ENCODE measurements around the gene RPH3AL.
"Not testable (repeated sequence)": the region's sequence is repeated elsewhere in the genome, so short reads cannot be mapped to it uniquely, and the experiment has no call there.

The RPH3AL gene

GRCh38 chr17:226108-227077 lies 126.2 kb downstream of the RPH3AL start:
- no peak for DNase-seq (ENCODE audit: low read depth in 2 of 2)

- no peak for DNase-seq (ENCODE audit: low read depth in 2 of 2)
Measured at GRCh38 chr17:225551-225950, 127.1 kb downstream of the RPH3AL start.

GRCh38 chr17:224576-224975 lies 128.0 kb downstream of the RPH3AL start:
- not testable (repeated sequence) for DNase-seq (ENCODE audit: low read depth in 2 of 2)

- DNase-seq (ENCODE audit: low read depth in 2 of 2) = no peak
Measured at GRCh38 chr17:223723-224471, 128.7 kb downstream of the RPH3AL start.

GRCh38 chr17:222172-222571 lies 130.4 kb downstream of the RPH3AL start:
- DNase-seq (ENCODE audit: low read depth in 2 of 2) = no peak

- DNase-seq (ENCODE audit: low read depth in 2 of 2) = no peak
Measured at GRCh38 chr17:219696-220095, 132.9 kb downstream of the RPH3AL start.

GRCh38 chr17:218432-219110 lies 134.0 kb downstream of the RPH3AL start:
- no peak for DNase-seq (ENCODE audit: low read depth in 2 of 2)

GRCh38 chr17:216625-217024 lies 136.0 kb downstream of the RPH3AL start:
- no peak for DNase-seq (ENCODE audit: low read depth in 2 of 2)

- DNase-seq (ENCODE audit: low read depth in 2 of 2) = not testable (repeated sequence)
Measured at GRCh38 chr17:215563-216478, 136.8 kb downstream of the RPH3AL start.

- DNase-seq (ENCODE audit: low read depth in 2 of 2) = no peak
Measured at GRCh38 chr17:214881-215331, 137.7 kb downstream of the RPH3AL start.

GRCh38 chr17:213286-214105 lies 139.1 kb downstream of the RPH3AL start:
- DNase-seq (ENCODE audit: low read depth in 2 of 2) = no peak

GRCh38 chr17:210402-210801 lies 142.2 kb downstream of the RPH3AL start:
- DNase-seq (ENCODE audit: low read depth in 2 of 2) = no peak

- DNase-seq (ENCODE audit: low read depth in 2 of 2) = no peak
Measured at GRCh38 chr17:208429-208828, 144.2 kb downstream of the RPH3AL start.

- DNase-seq (ENCODE audit: low read depth in 2 of 2) = no peak
Measured at GRCh38 chr17:207775-208174, 144.8 kb downstream of the RPH3AL start.

- no peak for DNase-seq (ENCODE audit: low read depth in 2 of 2)
Measured at GRCh38 chr17:206941-207560, 145.6 kb downstream of the RPH3AL start.

GRCh38 chr17:206484-206883 lies 146.1 kb downstream of the RPH3AL start:
- not testable (repeated sequence) for DNase-seq (ENCODE audit: low read depth in 2 of 2)

GRCh38 chr17:205817-206216 lies 146.8 kb downstream of the RPH3AL start:
- no peak for DNase-seq (ENCODE audit: low read depth in 2 of 2)

- DNase-seq (ENCODE audit: low read depth in 2 of 2) = no peak
Measured at GRCh38 chr17:205148-205669, 147.4 kb downstream of the RPH3AL start.

GRCh38 chr17:204427-205147 lies 148.0 kb downstream of the RPH3AL start:
- DNase-seq (ENCODE audit: low read depth in 2 of 2) = no peak
